AG08396 (cell line): ENCODE measurements around the gene PACS2.

Experiments
- DNase-seq: peaks from one replicate; pipeline ENCODE4 v3.0.0; 2012; ENCODE audit warnings: low spot score, mixed read lengths

Gene PACS2

DNA sequence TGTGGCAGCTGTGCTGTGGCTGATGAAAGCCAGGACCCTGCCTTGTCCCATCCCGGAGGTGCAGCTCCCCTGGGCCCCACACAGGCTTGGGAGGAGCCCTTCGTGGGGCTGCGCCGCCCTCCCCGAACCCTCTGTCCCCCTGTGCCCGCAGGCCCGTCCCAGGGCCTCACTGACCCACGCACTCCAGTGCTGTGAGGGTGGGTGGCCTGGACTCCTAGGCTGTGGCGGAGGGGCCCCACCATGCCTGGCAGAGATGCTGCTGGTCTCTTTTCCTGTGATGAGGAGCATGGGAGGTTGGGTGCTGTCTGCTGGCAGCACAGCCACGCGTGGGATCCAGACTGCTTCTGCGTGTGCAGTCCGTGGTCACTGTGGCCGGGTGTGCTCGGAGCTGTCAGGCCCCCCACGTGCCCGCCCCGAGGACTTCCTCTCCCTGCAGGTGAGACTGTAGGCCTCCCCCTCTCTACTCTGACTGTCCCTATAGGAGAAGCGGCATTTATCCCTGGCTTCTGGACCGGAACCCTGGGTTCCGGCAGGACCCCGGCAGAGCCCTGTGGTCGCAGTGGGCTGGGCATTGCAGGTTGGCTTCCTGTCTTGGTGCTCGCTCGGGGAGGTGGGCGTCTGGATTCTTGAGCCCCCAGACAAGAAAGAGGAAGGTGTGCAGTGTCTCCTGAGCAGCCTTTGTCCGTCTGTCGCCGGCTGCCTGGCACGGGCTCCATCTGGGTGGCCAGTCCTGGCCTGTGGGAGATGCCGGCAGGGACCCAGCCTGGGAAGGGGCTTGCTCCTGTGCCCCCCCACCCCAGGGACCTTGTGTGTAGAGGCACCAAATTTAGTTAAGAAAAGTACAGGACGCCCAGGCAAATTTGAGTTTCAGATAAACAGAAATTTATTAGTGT, 107.4 kb downstream of the PACS2 start:
- no peak for DNase-seq

DNA sequence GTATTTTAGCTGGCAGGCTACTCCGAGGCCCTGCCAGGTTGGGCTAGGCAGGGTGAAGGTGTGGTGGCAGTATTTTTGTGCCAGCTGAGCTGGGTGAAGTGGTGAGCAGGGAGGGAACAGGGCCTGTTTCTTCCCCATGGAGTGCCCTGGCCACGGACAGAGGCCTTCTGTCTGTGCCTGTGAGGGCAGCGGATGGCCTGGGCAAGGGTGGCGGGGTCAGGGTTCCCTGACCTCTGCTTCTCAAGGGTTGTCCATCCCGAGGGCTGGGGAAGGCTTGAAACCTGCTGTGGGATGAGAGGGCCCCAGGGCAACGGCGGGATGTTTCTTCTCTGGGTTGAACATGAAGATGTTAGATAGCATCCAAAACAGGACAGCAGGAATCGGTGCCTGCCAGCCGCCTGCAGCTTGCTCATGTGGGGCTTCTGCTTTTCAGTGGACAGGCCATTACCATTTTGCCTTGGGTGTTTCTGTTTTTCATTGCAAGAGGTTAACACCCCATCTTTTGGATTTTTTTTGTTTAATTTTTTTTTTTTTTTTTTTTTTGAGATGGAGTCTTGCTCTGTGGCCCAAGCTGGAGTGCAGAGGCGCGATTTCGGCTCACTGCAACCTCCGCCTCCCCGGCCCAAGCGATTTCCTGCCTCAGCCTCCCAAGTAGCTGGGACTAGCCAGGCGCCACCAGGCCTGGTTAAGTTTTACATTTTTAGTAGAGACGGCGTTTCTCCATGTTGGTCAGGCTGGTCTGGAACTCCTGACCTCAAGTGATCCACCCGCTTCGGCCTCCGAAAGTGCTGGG, 108.3 kb downstream of the PACS2 start:
- no peak for DNase-seq

DNA sequence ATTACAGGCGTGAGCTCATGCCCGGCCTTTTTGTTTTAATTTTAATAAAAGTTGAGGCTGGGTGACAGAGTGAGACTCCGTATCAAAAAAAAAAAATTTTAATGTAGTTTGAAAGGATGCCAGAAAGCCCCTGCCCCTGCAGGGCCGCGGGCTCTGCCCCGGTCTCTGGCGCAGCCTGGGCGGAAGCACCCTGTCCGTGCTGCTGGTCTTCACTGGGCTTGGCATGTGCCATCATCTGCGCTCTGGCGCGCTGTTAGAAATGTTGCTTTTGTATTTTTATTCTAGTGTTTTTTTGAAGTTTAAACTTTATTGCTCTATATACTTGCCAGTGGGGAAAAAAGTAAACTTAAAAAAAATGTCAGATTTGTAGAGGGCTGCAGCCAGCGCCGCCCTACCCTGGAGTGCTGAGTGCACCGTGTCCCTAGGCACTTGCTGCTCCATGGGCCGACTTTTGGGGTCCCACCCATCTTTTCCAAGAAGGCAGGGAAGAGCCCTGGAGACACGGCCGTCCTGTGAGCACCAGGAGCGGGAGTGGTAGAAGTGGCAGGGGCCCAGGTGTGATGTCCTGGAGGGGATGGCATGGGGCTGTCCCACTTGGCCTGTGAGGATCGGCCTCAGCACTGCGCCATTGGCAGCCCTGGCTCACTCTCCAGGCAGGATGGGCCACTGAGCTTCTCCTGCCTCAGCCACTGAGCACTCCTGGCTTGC, 109.1 kb downstream of the PACS2 start:
- no peak for DNase-seq

DNA sequence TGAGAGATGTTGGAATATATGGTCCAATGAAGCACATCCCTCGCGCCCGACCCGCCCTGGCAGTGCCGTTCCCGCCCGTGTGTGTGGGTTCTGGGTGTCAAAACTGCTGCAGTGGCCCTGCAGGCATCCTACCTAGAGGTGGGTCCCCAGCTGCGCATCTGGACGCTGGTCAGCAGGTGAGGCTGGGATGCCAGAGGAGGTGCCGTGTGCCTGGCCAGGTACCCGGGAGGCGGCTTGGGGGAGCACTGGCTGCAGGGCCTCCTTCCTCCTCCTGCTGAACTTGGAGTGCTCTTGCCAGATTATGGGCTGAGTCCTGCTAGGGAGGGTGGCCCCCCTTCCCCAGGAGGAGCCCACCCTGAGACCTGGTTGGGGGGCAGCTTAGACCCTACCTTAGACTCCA, 110.3 kb downstream of the PACS2 start:
- no peak for DNase-seq

DNA sequence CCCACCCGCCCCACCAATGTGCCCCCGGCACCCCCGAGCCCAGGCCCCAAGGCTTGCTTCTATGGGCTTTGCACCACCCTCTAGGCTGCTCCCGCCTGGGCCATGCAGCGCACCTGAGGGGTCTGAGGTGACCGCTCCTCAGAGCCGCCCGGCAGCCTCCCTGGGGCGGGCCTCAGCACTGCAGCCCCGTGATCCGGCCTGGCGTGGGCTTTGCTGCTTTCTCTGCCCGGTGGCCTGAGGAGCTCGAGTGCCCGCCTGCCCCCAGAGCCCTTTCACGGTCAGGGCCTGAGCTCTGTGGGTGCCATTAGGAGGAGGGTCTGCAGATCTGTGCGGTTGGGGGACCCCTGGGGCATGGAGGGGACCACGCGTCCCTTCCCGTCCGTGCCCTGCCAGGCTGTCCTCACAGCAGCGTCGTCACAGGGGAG, 111.3 kb downstream of the PACS2 start:
- no peak for DNase-seq

DNA sequence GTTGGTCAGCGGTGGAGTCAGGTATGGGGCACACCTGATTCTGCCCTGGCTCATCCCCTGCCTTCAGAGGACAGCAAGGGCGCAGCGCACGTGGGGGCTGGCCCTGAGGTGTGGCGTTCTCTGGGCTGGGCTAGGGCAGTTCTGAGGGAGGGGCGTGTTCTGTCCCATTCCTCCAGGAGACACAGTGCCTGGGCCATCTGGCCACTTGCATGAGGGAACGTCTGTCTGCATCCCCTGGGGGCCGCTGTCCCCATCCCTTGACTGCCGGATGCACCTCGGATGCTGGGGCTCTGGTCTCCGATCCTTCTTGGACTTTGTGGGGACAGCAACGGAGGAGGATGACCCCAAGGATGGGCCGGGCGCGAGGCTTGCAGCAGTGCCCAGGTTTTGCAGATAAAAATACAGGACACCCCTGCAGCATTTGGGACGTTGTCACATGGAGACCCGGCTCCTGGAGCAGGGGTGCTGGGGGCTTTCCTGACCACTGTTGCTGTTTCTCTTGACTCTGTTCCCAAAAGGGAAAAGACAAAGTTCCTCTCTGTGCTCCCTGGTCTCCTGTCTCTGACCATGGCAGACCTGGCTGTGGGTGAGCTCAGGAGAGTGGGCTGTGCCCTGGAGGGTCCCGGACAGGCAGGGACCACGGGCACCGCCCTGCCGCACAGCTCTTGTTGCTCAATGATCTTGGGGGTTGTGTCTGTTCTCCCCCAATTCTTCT, 112.0 kb downstream of the PACS2 start:
- DNase-seq: no peak

DNA sequence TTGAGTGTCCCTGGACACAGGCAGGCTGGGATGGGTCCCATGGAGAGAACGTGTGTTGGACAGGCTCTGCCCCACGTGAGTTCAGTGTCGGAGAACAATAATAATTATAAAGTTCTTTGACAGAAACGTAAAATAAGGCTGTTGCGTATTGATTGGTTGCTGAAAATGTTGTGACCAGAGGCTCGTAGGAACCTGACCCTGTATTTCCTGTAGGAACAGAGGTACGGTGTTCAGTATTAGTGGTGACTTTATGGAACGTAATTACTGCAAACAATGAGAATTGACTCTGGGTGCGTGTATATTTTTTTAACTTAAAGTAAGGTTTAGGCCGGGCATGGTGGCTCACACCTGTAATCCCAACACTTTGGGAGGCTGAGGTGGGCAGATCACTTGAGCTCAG, 112.9 kb downstream of the PACS2 start:
- no peak for DNase-seq

DNA sequence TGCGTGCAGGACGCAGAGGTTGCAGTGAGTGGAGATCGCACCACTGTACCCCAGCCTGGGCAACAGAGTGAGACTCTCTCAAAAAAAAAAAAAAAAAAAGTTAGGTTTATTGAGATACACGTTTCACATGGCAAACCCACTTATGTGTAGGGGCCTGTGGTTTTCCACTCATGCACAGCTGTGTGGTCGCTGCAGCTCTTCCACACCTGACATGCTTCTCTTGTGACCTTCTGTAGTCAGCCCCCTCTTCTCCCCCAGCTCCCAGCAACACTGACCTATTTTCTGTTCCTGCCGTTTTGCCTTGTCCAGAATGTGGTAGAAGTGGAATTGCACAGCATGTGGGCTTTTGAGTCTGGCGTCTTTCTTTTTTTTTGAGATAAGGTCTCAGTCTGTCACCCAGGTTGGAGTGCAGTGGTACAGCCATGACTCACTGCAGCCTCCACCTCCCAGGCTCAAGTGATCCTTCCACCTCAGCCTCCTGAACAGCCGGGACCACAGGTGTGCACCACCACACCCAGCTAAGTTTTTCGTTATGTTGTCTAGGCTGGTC, 113.5 kb downstream of the PACS2 start:
- DNase-seq: no peak

DNA sequence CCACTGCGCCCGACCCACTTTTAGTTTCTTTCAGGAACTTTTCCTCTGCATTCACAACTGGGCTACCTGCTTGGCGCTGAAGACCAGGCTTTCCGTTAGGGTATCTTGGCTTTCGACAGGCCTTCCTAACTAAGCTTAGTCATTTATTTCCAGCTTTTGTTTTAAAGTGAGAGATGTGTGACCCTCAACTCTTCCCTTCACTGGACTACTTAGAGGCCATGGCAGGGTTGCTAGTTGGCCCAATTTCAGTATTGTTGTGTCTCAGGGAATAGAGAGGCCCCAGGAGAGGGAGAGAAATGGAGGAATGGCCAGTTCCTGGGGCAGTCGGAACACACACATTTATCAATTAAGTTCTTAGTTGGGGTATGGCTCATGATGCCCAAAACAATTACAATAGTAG, 115.5 kb downstream of the PACS2 start:
- DNase-seq: no peak

DNA sequence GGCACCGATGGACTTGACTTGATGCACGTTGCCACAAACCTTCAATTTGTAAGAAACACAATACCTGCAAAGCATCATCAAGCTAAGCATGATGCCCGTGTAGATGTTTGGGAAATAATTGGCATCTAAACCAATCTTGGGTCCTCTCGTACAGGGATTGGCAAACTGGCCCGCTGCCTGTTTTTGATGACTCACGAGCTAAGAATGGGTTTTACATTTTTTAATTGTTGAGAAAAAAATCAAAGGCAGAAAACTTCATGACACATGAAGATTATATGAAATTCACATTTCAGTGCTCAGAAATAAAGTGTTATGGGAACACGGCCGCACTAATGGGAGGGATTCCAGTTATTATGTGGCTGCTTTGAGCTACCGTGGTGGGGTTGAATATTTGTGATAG, 116.0 kb downstream of the PACS2 start:
- DNase-seq: peak; percentile 83

DNA sequence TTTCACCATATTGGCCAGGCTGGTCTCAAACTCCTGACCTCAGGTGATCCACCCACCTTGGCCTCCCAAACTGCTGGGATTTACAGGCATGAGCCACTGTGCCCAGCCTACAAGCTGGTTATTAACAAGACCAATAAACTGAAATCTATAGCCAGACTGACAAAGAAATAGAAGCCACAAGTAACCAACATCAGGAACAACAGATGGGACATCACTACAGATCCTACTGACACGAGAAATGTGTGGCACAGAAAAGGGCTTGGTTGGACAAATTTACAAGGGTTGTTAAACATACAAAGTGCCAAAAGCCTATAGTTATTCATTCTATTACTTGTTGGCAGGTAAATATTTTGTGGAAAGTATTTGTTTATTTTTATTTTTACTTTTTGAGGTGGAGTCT, 116.7 kb downstream of the PACS2 start:
- DNase-seq: no peak

DNA sequence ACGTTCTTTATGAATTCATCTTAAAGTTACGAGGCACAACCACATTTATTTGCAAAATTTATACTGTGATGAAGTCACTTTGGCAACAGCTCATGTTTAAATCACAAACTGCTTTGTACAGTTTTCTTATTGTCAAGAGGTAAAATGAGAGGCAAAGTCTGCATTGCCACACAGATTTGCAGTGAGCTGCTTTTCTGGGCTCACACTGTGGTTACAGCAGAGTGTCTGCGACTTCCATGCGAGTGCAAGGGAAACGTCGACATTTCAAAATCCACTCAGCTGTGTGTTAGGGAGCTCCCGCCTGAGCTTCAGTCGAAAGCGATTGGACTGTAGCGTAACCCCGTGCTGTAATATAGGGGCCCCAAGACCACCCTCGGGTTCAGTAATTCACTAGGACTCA, 118.1 kb downstream of the PACS2 start:
- DNase-seq: no peak

DNA sequence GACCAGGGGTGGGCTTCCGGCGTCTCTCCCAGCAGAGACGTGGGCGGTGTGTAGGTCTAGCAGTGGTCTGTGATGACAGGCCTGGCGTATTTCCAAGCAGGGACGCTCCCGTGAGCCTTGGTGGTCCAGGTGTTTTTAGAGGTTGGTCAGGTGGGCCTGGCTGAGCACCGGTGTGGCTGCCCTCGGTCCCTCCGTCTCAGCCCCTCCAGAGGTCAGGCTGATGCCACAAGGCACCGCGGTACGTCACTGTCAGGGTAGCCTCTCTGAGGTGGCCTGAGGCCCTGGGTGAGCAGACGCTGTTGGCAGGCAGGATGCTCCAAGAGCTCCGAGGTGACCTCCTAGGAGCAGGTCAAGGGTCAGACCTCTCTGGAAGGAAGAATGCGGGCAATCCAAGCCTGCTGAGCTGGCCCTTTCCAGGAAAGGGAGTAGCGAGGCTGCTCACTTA, 118.6 kb downstream of the PACS2 start:
- DNase-seq: no peak

DNA sequence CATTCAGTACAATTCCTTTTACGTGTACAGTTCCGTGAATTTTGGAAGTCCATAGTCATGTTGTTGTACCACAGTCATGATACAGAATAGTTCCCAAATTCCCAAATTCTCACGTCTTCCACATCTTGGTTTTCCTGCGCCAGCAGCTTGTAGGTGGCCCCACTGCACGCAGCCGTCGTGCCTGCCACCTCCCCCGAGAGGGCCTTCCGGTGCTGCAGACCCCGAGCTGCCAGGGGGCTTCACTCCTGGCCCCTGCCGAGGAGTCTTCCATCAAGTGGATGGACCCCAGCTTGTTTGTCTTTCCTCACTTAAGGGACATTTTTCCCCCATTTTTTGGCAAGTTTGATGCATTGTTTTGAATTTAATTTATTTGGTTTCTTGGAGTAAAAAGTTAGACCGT, 121.9 kb downstream of the PACS2 start:
- DNase-seq: no peak

DNA sequence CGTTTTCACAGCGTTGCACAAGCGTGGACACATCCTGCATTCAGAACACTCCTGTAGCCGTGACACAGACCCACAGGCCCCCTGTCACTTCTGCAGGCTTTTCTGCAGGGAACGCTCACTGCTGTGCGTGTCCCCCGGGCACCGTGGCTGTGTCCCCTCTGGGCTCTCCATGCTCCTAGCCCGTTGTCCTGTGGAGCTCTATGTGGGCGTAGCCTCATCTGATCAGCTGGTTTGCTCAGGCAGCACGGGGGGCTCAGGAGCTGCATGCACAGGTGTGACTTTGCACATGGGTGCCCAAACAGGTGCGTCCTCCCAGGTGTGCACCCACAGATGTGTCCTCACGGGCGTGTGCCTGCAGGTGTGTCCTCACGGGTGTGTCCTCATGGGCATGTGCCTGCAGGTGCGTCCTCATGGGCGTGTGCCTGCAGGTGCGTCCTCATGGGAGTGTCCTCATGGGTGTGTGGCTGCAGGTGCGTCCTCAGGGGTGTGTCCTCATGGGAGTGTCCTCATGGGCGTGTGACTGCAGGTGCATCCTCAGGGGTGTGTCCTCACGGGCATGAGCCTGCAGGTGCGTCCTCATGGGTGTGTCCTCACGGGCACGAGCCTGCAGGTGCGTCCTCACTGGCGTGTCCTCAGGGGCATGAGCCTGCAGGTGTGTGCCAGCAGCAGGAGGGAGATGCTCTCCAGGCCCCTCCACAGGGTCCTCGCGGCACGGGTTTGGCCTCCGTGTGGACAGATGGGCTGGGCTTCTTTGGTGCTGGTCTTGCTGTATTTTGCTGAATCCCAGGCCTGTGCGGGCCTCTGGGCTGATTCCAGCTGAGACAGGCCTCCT, 122.6 kb downstream of the PACS2 start:
- no peak for DNase-seq

DNA sequence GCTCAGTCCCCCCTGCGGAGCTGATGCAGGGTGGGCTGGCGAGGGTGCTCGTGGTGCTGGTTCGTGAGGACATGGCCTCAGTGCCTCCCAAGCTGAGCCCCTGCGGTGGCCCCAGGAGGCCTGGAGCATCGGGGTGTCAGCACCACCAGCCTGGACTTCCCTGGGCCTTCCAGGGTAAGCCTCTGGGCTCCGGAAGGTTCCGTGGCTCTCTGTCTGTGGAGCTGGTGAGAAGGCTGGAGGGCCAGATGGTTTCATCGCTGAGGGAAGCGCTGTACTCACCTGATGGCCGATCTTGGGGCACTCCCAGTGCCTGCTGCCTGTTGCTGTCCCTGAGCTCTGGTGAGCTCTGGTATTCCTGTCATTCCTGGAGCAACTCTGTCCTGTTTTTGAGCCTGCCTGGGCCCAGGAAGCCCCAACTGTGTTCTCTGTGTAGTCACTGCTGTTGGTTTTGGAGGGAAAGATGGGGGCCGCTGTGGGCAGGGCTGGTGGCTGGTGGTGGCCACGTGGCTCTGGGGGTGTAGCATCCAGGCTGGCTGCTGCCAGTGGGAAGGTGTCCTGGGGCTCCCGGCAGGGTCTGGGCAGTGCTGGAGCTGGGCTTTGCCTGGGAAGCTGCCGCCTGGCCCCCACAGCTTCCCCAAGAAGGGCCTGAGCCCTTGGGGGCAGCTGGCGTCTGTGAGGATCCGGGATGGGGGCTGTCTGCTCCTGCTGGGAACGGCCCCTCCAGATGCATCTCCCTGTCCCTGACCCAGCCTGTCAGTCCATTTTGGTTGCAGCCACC, 123.4 kb downstream of the PACS2 start:
- DNase-seq: no peak

DNA sequence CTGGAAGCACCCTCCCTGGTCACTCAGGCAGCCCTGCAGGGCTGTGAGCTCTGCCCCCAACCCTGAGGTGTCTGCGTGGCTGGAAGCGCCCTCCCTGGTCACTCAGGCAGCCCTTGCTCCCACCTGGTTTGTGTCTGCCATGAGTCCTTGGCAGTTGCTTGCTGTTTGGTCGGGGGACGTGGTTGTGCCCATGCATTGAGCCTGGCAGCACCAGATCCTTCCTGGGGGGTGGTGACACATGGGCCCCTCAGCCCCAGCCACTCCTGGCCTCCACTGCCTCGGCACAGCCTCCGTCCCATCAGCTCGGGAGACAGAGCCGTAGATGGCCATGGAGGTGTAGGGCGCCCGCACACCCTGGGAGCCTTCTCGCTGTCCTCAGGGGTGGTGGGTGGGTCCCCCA, 124.6 kb downstream of the PACS2 start:
- DNase-seq: no peak

DNA sequence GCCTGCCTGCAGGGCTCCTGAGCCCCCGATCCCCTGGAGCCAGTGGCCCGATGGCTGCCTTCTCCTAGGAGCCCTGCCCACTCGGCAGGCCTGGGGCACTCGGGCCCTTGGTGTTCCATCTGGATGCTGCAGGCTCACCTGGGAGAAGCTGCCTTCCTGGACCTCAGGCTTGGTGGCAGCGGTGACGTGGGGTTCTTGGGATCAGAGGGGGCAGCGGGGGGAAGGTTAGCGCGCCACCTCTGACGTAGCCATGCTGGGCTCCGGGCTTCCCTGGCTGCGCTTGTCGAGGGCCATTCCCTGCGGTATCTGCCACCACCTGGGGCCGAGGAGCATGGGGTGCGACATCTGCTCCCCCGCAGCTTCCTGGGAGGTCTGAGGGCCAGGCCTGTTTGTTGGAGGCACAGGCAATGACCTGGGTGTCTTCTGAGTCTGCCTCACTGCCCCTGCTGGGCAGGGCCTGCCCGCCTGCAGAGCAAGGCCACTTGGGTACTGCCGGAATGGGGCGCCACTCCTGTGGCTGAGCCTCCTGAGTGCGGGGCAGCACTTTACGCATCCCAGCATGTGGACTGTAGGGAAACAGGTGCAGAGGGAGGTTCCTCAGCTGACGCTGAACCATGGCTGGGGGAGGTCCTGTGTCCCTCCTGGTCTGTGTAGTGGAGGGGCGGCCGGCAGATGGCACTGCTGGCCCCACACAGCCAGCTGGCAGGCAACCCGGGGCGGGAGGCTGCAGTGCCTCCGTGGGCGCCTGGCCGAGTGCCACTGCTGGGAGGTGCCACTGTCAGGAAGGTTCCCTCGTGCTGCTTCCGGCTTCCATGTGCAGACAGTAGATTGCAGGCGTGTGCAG, 125.4 kb downstream of the PACS2 start:
- DNase-seq: peak; percentile 67

DNA sequence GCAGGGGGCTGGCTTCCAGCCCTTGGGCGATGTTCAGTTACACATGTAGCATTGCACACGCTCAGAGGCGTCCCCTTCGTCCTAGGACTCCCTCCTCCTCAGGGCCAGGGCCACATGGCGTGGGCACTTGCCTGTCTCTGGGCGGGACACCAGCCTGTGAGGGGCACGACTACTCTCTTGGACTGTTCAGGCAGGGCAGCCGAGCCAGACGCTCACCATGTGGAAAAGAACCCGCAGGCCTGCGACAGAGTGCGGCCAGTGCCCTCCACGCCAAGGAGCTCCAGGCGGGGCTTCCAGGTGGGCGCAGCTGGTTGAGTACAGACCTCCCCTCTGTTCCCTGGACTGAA, 126.0 kb downstream of the PACS2 start:
- DNase-seq: no peak
